OCI-LY3 (cell line): Measurements from ENCODE around the gene RHOD.

Experiments used
- EZH2phosphoT487 ChIP-seq: fragments of 200-600 bp; shearing (Covaris generic); IDR thresholded peaks from 2 replicates; pipeline ENCODE4 v1.6.1; 2018; ENCODE audit warnings: antibody characterized with exemption, mixed run types, low read depth
- TF ChIP-seq, protein P1 (sequence below): fragments of 200-600, 300-600 bp; sonication (generic); IDR thresholded peaks from 2 replicates; pipeline ENCODE4 v1.5.1; 2014; ENCODE audit warnings: antibody characterized with exemption, low read length, low read depth

DNA sequence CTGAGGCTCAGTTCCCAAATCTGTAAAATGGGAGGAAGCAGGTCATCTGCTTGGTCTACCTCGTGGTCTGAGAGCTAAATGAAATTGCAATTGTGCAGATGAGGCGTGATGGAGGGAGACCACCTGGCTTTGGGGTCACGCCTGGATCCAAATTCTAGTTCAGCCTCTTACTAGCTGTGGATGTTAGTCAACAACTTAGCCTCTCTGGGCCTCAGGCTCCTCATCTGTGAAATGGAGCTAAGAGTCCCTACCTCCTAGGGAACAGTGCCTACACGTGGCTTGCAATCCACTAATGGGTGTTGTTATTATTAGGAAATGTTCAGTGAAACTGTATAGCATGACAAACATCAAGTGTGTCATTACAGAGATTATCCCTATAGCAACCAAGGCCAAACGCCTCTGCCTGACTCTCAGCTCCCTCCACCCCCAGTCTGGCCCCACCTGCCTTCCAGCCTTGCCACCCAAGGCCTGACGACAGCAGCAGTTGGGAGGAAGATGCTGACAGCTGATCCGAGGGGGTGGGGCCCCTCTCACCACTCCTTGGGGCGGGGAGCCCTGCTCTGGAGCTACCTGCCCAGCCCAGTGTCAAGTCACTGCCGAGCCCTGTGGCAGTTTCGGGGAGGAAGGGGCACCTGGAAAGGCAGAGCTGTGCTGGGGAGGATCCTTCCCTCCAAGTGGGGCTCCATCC lies 1.7 kb upstream of the RHOD start:
- TF ChIP-seq, protein P1, sequence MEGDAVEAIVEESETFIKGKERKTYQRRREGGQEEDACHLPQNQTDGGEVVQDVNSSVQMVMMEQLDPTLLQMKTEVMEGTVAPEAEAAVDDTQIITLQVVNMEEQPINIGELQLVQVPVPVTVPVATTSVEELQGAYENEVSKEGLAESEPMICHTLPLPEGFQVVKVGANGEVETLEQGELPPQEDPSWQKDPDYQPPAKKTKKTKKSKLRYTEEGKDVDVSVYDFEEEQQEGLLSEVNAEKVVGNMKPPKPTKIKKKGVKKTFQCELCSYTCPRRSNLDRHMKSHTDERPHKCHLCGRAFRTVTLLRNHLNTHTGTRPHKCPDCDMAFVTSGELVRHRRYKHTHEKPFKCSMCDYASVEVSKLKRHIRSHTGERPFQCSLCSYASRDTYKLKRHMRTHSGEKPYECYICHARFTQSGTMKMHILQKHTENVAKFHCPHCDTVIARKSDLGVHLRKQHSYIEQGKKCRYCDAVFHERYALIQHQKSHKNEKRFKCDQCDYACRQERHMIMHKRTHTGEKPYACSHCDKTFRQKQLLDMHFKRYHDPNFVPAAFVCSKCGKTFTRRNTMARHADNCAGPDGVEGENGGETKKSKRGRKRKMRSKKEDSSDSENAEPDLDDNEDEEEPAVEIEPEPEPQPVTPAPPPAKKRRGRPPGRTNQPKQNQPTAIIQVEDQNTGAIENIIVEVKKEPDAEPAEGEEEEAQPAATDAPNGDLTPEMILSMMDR: no peak
- TF ChIP-seq EZH2phosphoT487: no peak
